HepG2 (cell line): ENCODE measurements around the gene CCT3. TPM values are rescaled to one million over a fixed set of nuclear protein-coding genes. Genes with fewer than 3 reads are reported as not detected.

Source experiments
- AKAP8 ChIP-seq: sonication (generic); formaldehyde crosslinking; IDR thresholded peaks from 2 replicates; pipeline ENCODE4 v1.5.1; 2020; ENCODE audit warnings: mild to moderate bottlenecking, missing genetic modification reagents
- ATAD3A ChIP-seq: sonication (generic); formaldehyde crosslinking; IDR thresholded peaks from 2 replicates; pipeline ENCODE4 v1.4.0; 2020; ENCODE audit warnings: missing genetic modification reagents
- EP300 ChIP-seq, 3 experiments: sonication (generic) in 1 of 3; formaldehyde crosslinking in 1 of 3; IDR thresholded peaks; 2 replicates each; pipeline versions ENCODE4 v1.5.1 to v1.6.1; 2011 to 2020; ENCODE audit warnings: low read depth in 2 of 3, low read length in 2 of 3, borderline replicate concordance in 1 of 3, improper control_type of control experiment in 1 of 3, mild to moderate bottlenecking in 1 of 3, missing genetic modification reagents in 1 of 3, moderate library complexity in 1 of 3
- FOXC1 ChIP-seq: sonication (generic); formaldehyde crosslinking; IDR thresholded peaks from 2 replicates; pipeline ENCODE4 v1.8.0; 2022; ENCODE audit warnings: mild to moderate bottlenecking, missing genetic modification reagents, borderline replicate concordance
- FOXK2 ChIP-seq: fragments of 450-650 bp; IDR thresholded peaks from 2 replicates; pipeline ENCODE4 v1.6.1; 2016
- FOXO1 ChIP-seq: sonication (generic); formaldehyde crosslinking; IDR thresholded peaks from 2 replicates; pipeline ENCODE4 v1.4.0; 2020; ENCODE audit warnings: missing genetic modification reagents
- HMGXB3 ChIP-seq: sonication (generic); formaldehyde crosslinking; IDR thresholded peaks from 2 replicates; pipeline ENCODE4 v1.4.0; 2020; ENCODE audit warnings: missing genetic modification reagents, borderline replicate concordance
- HNF4A ChIP-seq: sonication (generic); formaldehyde crosslinking; IDR thresholded peaks from 2 replicates; pipeline ENCODE4 v1.4.0; 2020; ENCODE audit warnings: missing genetic modification reagents
- KLF16 ChIP-seq, 2 experiments: sonication (generic) in 1 of 2; formaldehyde crosslinking in 1 of 2; IDR thresholded peaks; 2 replicates each; pipeline versions ENCODE4 v1.6.1 to v1.8.0; 2016 to 2023; ENCODE audit warnings: missing genetic modification reagents in 2 of 2, missing compliant biosample characterization in 1 of 2
- MYPOP ChIP-seq: sonication (generic); formaldehyde crosslinking; IDR thresholded peaks from 2 replicates; pipeline ENCODE4 v1.8.1; 2023; ENCODE audit warnings: mild to moderate bottlenecking, moderate library complexity, missing genetic modification reagents
- POLR2A ChIP-seq, 2 experiments: IDR thresholded peaks; 2 replicates each; pipeline ENCODE4 v1.6.1; 2011; ENCODE audit warnings: low read depth in 2 of 2, low read length in 2 of 2, mild to moderate bottlenecking in 1 of 2, moderate library complexity in 1 of 2; ENCODE audit not compliant: insufficient read depth in 1 of 2
- RFXAP ChIP-seq: sonication (generic); formaldehyde crosslinking; IDR thresholded peaks from 2 replicates; pipeline ENCODE4 v1.4.0; 2020; ENCODE audit warnings: missing genetic modification reagents, borderline replicate concordance
- SNAPC5 ChIP-seq: sonication (generic); formaldehyde crosslinking; IDR thresholded peaks from 2 replicates; pipeline ENCODE4 v1.8.1; 2023; ENCODE audit warnings: mild to moderate bottlenecking, missing genetic modification reagents, borderline replicate concordance
- ZBTB7A ChIP-seq: sonication (generic); formaldehyde crosslinking; IDR thresholded peaks from 2 replicates; pipeline ENCODE4 v1.8.0; 2022; ENCODE audit warnings: mild to moderate bottlenecking, missing genetic modification reagents
- ZKSCAN5 ChIP-seq: sonication (generic); formaldehyde crosslinking; IDR thresholded peaks from 2 replicates; pipeline ENCODE4 v1.5.1; 2020; ENCODE audit warnings: mild to moderate bottlenecking, missing genetic modification reagents
- ZNF230 ChIP-seq: sonication (generic); formaldehyde crosslinking; IDR thresholded peaks from 2 replicates; pipeline ENCODE4 v1.4.0; 2020; ENCODE audit warnings: mild to moderate bottlenecking, missing genetic modification reagents
- ZNF441 ChIP-seq: sonication (generic); formaldehyde crosslinking; IDR thresholded peaks from 2 replicates; pipeline ENCODE4 v1.7.0; 2021; ENCODE audit warnings: missing genetic modification reagents, borderline replicate concordance
- ZNF878 ChIP-seq: sonication (generic); formaldehyde crosslinking; IDR thresholded peaks from 2 replicates; pipeline ENCODE4 v1.8.1; 2023; ENCODE audit warnings: mild to moderate bottlenecking, missing genetic modification reagents, moderate library complexity
- polyA plus RNA-seq, 8 experiments: library from polyadenylated mRNA; depleted of rRNA in 3 of 8; stranded (reverse) in 7 of 8; unstranded in 1 of 8; fragments of >200 nt; fragmentation: Illumina TruSeq in 4 of 8; extraction: Trizol in 4 of 8; gene quantifications; 2 replicates each; pipeline versions ENCODE4 v1.2.1 to v1.2.3, GENCODE V29; 2011 to 2016; ENCODE audit warnings: low read depth in 4 of 8, missing spikeins in 1 of 8, mixed read lengths in 1 of 8; ENCODE audit not compliant: insufficient read depth in 1 of 8
- total RNA-seq, 5 experiments: library from RNA; depleted of rRNA; stranded (reverse); fragments of >200 nt; fragmentation: Illumina TruSeq; extraction: Trizol; gene quantifications; 2 replicates each; pipeline ENCODE4 v1.2.3, GENCODE V29; 2016; ENCODE audit warnings: low read depth in 1 of 5
- TF ChIP-seq, protein P1 (sequence below), 2 experiments: sonication (generic) in 1 of 2; formaldehyde crosslinking in 1 of 2; IDR thresholded peaks; 2 replicates each; pipeline versions ENCODE4 v1.5.1 to v1.6.1; 2011 to 2020; ENCODE audit warnings: borderline replicate concordance in 1 of 2, low read depth in 1 of 2, low read length in 1 of 2, mild to moderate bottlenecking in 1 of 2, missing genetic modification reagents in 1 of 2, moderate library complexity in 1 of 2

Gene CCT3
- total and polyA plus RNA-seq, 2 of the 13 experiments (the other 11 are each of a cell fraction or from before 2014, with no cell fraction given) = 319 to 615 TPM

DNA sequence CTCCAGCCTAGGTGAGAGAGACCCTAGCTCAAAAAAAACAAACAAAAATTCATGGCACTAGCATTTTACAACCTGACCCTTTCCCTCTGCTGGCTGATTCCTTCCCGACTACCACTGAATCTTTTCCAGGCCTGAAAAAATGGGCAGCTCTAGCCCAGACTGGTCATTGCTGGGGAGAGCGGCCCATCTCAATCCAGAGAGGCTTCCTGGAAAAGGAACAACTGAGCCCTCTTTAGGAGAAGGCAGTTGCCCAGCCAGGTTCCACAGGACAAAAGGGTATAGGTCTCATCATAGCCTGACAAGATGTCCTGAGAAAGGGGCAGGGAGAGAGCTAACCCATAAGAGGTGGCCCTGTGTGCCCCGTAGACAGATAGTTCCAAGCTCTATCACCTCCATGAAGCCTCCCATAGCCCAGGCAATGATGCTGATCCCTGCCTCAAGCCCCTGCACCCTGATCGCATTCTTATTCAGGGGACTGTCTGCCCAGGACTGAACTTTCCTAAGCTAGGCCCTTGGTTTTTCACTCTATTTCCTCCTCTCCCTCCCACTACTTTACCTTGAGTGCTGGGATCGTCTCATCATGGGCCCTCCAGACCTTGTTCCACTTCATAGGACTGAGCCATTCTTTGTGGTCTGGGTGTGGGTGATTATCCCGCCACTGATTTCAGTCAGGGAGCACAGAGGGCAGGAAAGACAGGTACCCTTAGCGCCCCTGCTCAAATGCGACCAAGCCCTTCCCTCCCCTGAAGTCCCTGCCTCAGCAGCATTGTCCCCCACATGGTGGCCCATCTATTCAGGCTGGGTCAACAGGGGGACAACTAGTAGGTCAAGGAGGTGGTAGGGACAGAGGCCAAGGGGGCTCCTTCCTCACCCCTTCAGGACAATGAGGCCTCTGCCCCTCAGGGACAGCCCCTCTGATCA, 49.1 kb upstream of the CCT3 start (continued):
- TF ChIP-seq AKAP8 (CRISPR knock-in tag) (peak; percentile 68; the same call in 1 of the 2 replicates), ZNF441 (CRISPR knock-in tag) (no peak), ZBTB7A (0 out of 2 replicates have a peak, but pooled peaks have one; percentile 19), FOXK2 (no peak), ATAD3A (CRISPR knock-in tag) (no peak), ZNF878 (CRISPR knock-in tag) (no peak), ZNF230 (CRISPR knock-in tag) (no peak), FOXO1 (no peak), POLR2A (IDR thresholded peaks at IDR 0.05; ENCODE audit: insufficient read depth in 1 of 2, low read depth in 2 of 2, low read length in 2 of 2) (peak in 1 of 2 experiments; percentile 6; a peak in 2 of 4 replicates), HMGXB3 (CRISPR knock-in tag) (no peak), EP300 (IDR thresholded peaks at IDR 0.05; ENCODE audit: low read depth in 2 of 2, low read length in 2 of 2) (no peak), EP300 (CRISPR knock-in tag; IDR thresholded peaks at IDR 0.05; ENCODE audit: borderline replicate concordance) (no peak), RFXAP (CRISPR knock-in tag) (no peak), ZKSCAN5 (CRISPR knock-in tag) (peak; percentile 71; the same call in 1 of the 2 replicates), MYPOP (CRISPR knock-in tag) (no peak), KLF16 (CRISPR knock-in tag; IDR thresholded peaks at IDR 0.05) (no peak), HNF4A (CRISPR knock-in tag) (no peak), SNAPC5 (CRISPR knock-in tag) (no peak), FOXC1 (CRISPR knock-in tag) (0 out of 2 replicates have a peak, but pooled peaks have one; percentile 32)
- TF ChIP-seq, protein P1, sequence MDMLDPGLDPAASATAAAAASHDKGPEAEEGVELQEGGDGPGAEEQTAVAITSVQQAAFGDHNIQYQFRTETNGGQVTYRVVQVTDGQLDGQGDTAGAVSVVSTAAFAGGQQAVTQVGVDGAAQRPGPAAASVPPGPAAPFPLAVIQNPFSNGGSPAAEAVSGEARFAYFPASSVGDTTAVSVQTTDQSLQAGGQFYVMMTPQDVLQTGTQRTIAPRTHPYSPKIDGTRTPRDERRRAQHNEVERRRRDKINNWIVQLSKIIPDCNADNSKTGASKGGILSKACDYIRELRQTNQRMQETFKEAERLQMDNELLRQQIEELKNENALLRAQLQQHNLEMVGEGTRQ (IDR thresholded peaks at IDR 0.05; ENCODE audit: low read depth, low read length) = no peak
- TF ChIP-seq, protein P1 (CRISPR knock-in tag; IDR thresholded peaks at IDR 0.05; ENCODE audit: borderline replicate concordance) = no peak
